HEK293 (cell line): ENCODE results near the gene ANKEF1.

ENCODE experiments used
- CTCF ChIP-seq: fragments of 450-650 bp; formaldehyde crosslinking; IDR thresholded peaks from 2 replicates; pipeline ENCODE4 v1.5.1; 2016; ENCODE audit warnings: missing biosample characterization, missing genetic modification characterization
- GLI4 ChIP-seq: fragments of 450-650 bp; formaldehyde crosslinking; IDR thresholded peaks from 2 replicates; pipeline ENCODE4 v1.5.1; 2016; ENCODE audit warnings: missing biosample characterization, missing genetic modification characterization
- HOXA7 ChIP-seq: sonication (generic); formaldehyde crosslinking; IDR thresholded peaks from 2 replicates; pipeline ENCODE4 v1.8.1; 2022; ENCODE audit warnings: missing genetic modification reagents, borderline replicate concordance
- KLF9 ChIP-seq: fragments of 450-650 bp; formaldehyde crosslinking; IDR thresholded peaks from 2 replicates; pipeline ENCODE4 v1.5.1; 2016; ENCODE audit warnings: missing biosample characterization, missing genetic modification characterization, low read depth
- REST ChIP-seq: fragments of 450-650 bp; formaldehyde crosslinking; IDR thresholded peaks from 2 replicates; pipeline ENCODE4 v1.5.1; 2016; ENCODE audit warnings: missing biosample characterization, missing genetic modification characterization
- TSHZ1 ChIP-seq: fragments of 450-650 bp; formaldehyde crosslinking; IDR thresholded peaks from 2 replicates; pipeline ENCODE4 v1.5.1; 2016; ENCODE audit warnings: missing biosample characterization, missing genetic modification characterization, borderline replicate concordance
- YY1 ChIP-seq: fragments of 450-650 bp; formaldehyde crosslinking; IDR thresholded peaks from 2 replicates; pipeline ENCODE4 v1.5.1; 2018; ENCODE audit warnings: missing biosample characterization, missing genetic modification characterization
- ZBTB26 ChIP-seq: fragments of 450-650 bp; formaldehyde crosslinking; optimal IDR thresholded peaks from 2 replicates; pipeline ENCODE3; 2016; ENCODE audit warnings: missing biosample characterization, mild to moderate bottlenecking, missing genetic modification characterization
- ZNF398 ChIP-seq: fragments of 450-650 bp; formaldehyde crosslinking; IDR thresholded peaks from 2 replicates; pipeline ENCODE4 v1.5.1; 2017; ENCODE audit warnings: missing biosample characterization, missing genetic modification characterization
- ZNF777 ChIP-seq: fragments of 450-650 bp; formaldehyde crosslinking; IDR thresholded peaks from 2 replicates; pipeline ENCODE4 v1.5.1; 2017; ENCODE audit warnings: missing biosample characterization, missing genetic modification characterization, borderline replicate concordance

- TF ChIP-seq HOXA7 (CRISPR knock-in tag) (no peak), KLF9 (tag by site-specific recombination) (no peak), ZNF398 (no peak), CTCF (tag by site-specific recombination) (no peak), ZBTB26 (no peak), ZNF777 (no peak), YY1 (tag by site-specific recombination) (no peak), GLI4 (tag by site-specific recombination) (no peak), REST (no peak), TSHZ1 (tag by site-specific recombination) (no peak)
These were observed 37.8 kb upstream of the ANKEF1 start for GRCh38 chr20:9996944-9997343.
